WTC11 (cell line): ENCODE measurements around the gene PCSK7.

Source experiments
- CREB1 ChIP-seq: sonication (generic); formaldehyde crosslinking; IDR thresholded peaks from 2 replicates; pipeline ENCODE4 v1.8.0; 2023; ENCODE audit warnings: mild to moderate bottlenecking, missing genetic modification reagents
- CTCF ChIP-seq: fragments of 200-600 bp; IDR thresholded peaks from 2 replicates; pipeline ENCODE4 v1.8.0; 2022; ENCODE audit warnings: antibody characterized with exemption
- FOXJ3 ChIP-seq: sonication (generic); formaldehyde crosslinking; IDR thresholded peaks from 2 replicates; pipeline ENCODE4 v1.9.0; 2021; ENCODE audit warnings: missing genetic modification reagents, mild to moderate bottlenecking, borderline replicate concordance
- ZNF219 ChIP-seq: sonication (generic); formaldehyde crosslinking; IDR thresholded peaks from 2 replicates; pipeline ENCODE4 v1.8.0; 2023; ENCODE audit warnings: missing genetic modification reagents, mild to moderate bottlenecking, borderline replicate concordance

- TF ChIP-seq CREB1 (CRISPR knock-in tag) (no peak), FOXJ3 (CRISPR knock-in tag) (no peak), ZNF219 (CRISPR knock-in tag) (no peak), CTCF (no peak)
These were observed 39.3 kb upstream of the PCSK7 start for GRCh38 chr11:117271208-117271607.
